GM13976 (cell line): ENCODE results near the gene PRSS16.
"Not testable (repeated sequence)": the region's sequence is repeated elsewhere in the genome, so short reads cannot be mapped to it uniquely, and the experiment has no call there.

Experiments
- DNase-seq: peaks from one replicate; pipeline ENCODE4 v3.0.0; 2012; ENCODE audit warnings: low spot score
- CTCF ChIP-seq: IDR thresholded peaks from 2 replicates; pipeline ENCODE4 v1.5.1; 2012; ENCODE audit warnings: borderline replicate concordance, mild to moderate bottlenecking; ENCODE audit not compliant: insufficient read depth; ENCODE audit errors: extremely low read depth, missing control alignments, control extremely low read depth
- in situ Hi-C: fragments of 300-500 bp; cut with MboI; formaldehyde crosslinking; loops from one replicate; pipeline ENCODE4 v1.12.0; 2022; ENCODE audit warnings: low sequenced_read_pairs, mixed read lengths, inconsistent platforms; ENCODE audit not compliant: unreplicated experiment

Gene PRSS16

GRCh38 chr6:27260369-27260768, 12.9 kb downstream of the PRSS16 start:
- DNase-seq = no peak
- no peak for TF ChIP-seq CTCF
- in situ Hi-C loops = no loop called here

DNA sequence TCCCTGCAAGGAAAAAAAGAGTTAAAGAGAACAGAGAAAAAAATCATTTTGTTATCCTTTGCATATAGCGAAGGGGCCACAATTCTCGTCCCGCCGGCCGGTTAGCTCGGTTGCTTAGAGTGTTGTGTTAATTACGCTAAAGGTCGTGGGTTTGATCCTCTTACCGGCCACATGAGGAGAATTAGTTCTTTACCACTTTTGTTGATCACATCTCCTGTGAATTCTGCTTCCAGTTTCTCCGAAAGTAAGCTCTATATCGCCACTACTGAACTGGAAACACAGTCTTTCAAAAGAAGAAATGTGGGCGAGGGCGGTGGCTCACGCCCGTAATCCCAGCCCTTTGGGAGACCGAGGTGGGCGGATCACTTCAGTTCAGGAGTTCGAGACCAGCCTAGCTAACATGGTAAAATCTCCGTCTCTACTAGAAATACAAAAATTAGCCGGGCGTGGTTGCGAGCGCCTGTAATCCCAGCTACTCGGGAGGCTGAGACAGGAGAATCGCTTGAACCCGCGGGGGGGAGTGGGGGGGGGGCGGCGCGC, 13.4 kb downstream of the PRSS16 start:
- DNase-seq = no peak
- in situ Hi-C loops = no loop called here
- no peak for TF ChIP-seq CTCF

DNA sequence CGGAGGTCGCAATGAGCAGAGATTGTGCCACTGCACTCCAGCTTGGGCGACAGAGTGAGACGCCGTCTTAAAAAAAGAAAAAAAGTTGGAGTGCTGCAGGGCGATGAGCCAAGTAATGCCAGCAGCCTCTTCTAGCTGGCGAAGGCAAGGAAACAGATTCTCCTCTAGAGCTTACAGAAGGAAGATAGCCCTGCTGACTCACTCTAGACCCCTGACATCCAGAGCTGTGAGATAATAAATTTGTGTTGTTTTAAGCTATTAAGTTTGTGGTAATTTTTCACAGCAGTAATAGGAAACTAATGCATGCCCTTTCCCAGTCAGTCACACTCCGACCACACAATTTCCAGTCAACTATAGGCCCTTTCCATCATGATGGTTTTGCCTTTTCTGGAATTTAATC, 16.4 kb downstream of the PRSS16 start:
- DNase-seq = no peak
- TF ChIP-seq CTCF = no peak
- in situ Hi-C loops = no loop called here

- in situ Hi-C loops, DNase-seq: not testable (repeated sequence)
Measured at GRCh38 chr6:27267003-27267402, 19.5 kb downstream of the PRSS16 start.

DNA sequence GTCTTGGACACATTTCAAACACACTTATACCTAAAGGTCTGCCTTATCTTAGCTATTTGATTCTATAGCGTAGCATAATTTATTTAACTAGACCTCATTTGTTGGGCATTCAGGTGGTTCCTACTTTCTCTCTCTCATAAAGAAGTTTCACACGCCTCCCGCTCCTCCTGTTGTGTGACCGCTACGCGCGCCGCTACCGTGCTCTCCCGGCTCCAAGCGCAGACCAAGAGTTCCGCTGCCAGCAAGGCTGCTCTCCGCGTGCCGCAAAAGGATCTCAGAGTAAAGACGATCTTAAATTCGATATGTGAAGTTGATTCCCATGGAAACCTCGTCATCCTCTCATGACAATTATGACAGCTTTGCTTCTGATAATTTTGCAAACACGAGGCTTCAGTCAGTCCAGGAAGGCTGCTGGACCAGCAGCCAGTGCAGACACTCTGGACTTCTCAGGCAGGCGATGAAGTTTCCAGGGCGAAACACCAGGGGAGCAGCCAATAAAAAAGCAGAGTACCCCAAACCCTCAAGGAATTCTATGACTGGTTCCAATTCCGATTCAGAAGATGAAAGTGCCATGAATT, 20.4 kb downstream of the PRSS16 start:
- in situ Hi-C loops = no loop called here
- TF ChIP-seq CTCF = no peak
- no peak for DNase-seq

GRCh38 chr6:27268803-27269202, 21.3 kb downstream of the PRSS16 start:
- TF ChIP-seq CTCF = no peak
- no peak for DNase-seq
- in situ Hi-C loops = no loop called here

DNA sequence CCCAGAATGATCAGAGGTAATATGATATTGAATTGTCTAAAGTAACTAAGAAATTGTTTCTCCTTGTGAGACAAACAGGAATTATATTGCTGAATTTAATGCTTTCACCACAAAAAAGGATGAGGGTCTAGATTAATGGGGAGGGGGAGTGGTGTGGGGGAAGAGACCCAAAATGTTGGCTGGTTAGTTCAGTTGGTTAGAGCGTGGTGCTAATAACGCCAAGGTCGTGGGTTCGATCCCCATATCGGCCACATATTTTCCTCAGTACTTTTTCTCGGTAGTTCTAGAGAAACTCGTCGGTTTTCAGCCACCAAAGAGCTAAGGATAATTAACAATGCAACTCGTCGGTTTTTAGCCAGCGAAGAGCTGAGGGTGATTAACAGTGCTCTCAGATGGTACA, 26.3 kb downstream of the PRSS16 start:
- no peak for DNase-seq
- in situ Hi-C loops = no loop called here
- no peak for TF ChIP-seq CTCF
